ENCODE results near the gene NLRP1.

The NLRP1 gene

GRCh38 chr17:5526821-5527598 is 57.3 kb downstream of the NLRP1 start:
- no peaks in the 10 kb centered on the region for H3K4me1 ChIP-seq (ENCODE audit: control insufficient read depth in 5 of 5, insufficient read depth in 5 of 5, low read length in 5 of 5)
- H3K4me3 ChIP-seq (ENCODE audit: low read depth in 1 of 5, low read length in 5 of 5), result no peak overlapping the region
- H3K9me3 ChIP-seq (ENCODE audit: control insufficient read depth in 5 of 5, low read length in 5 of 5), result no peaks in the 10 kb centered on the region
- no peak overlapping the region for H3K27ac ChIP-seq (ENCODE audit: low read depth, low read length)
- peaks cover 13 to 90% (median 76%) of the 10 kb centered on the region in 5 donors for H3K36me3 ChIP-seq (ENCODE audit: control insufficient read depth in 5 of 5, insufficient read depth in 5 of 5, low read length in 5 of 5)
- no peaks in the 10 kb centered on the region for H3K27me3 ChIP-seq (ENCODE audit: control insufficient read depth in 5 of 5, insufficient read depth in 4 of 5, low read length in 5 of 5)
- H3K9ac ChIP-seq (ENCODE audit: low read length in 5 of 5), result no peak overlapping the region

- Histone ChIP-seq H3K4me1 (ENCODE audit: control insufficient read depth in 5 of 5, insufficient read depth in 5 of 5, low read length in 5 of 5) (no peaks in the 10 kb centered on the region), H3K27me3 (ENCODE audit: control insufficient read depth in 5 of 5, insufficient read depth in 4 of 5, low read length in 5 of 5) (no peaks in the 10 kb centered on the region), H3K9ac (ENCODE audit: low read length in 5 of 5) (no peak overlapping the region), H3K27ac (ENCODE audit: low read depth, low read length) (no peak overlapping the region), H3K4me3 (ENCODE audit: low read depth in 1 of 5, low read length in 5 of 5) (no peak overlapping the region), H3K9me3 (ENCODE audit: control insufficient read depth in 5 of 5, low read length in 5 of 5) (no peaks in the 10 kb centered on the region), H3K36me3 (ENCODE audit: control insufficient read depth in 5 of 5, insufficient read depth in 5 of 5, low read length in 5 of 5) (peaks cover 3 to 80% (median 65%) of the 10 kb centered on the region in 5 donors)
Measured at GRCh38 chr17:5523249-5523648, 61.1 kb downstream of the NLRP1 start.

DNA sequence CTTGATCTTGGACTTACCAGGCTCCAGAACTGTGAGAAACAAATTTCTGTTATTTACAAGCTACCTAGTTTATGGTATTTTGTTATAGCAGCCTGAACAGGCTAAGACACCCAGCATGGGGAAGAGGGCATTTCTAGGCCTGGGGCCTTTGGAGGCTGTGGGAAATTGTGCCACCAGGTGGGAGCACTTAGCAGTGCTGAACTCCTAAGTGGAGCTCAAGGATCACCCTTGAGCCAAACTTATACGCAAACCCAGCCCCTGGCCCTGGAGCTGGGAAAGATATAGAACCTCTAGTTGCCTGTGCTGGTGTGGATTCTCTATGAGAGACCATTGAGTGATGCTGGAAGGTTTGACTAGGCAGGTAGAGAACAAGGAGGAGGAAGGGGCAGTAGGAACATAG is 61.8 kb downstream of the NLRP1 start:
- Histone ChIP-seq H3K4me1 (ENCODE audit: control insufficient read depth in 5 of 5, insufficient read depth in 5 of 5, low read length in 5 of 5) (no peaks in the 10 kb centered on the region), H3K36me3 (ENCODE audit: control insufficient read depth in 5 of 5, insufficient read depth in 5 of 5, low read length in 5 of 5) (peaks cover 3 to 80% (median 65%) of the 10 kb centered on the region in 5 donors), H3K27ac (ENCODE audit: low read depth, low read length) (no peak overlapping the region), H3K9ac (ENCODE audit: low read length in 5 of 5) (no peak overlapping the region), H3K27me3 (ENCODE audit: control insufficient read depth in 5 of 5, insufficient read depth in 4 of 5, low read length in 5 of 5) (no peaks in the 10 kb centered on the region), H3K4me3 (ENCODE audit: low read depth in 1 of 5, low read length in 5 of 5) (no peak overlapping the region), H3K9me3 (ENCODE audit: control insufficient read depth in 5 of 5, low read length in 5 of 5) (no peaks in the 10 kb centered on the region)

- Histone ChIP-seq H3K9me3 (ENCODE audit: control insufficient read depth in 5 of 5, low read length in 5 of 5) (no peaks in the 10 kb centered on the region), H3K27me3 (ENCODE audit: control insufficient read depth in 5 of 5, insufficient read depth in 4 of 5, low read length in 5 of 5) (no peaks in the 10 kb centered on the region), H3K36me3 (ENCODE audit: control insufficient read depth in 5 of 5, insufficient read depth in 5 of 5, low read length in 5 of 5) (peaks cover 10 to 60% (median 57%) of the 10 kb centered on the region in 5 donors), H3K9ac (ENCODE audit: low read length in 5 of 5) (no peak overlapping the region), H3K27ac (ENCODE audit: low read depth, low read length) (no peak overlapping the region), H3K4me1 (ENCODE audit: control insufficient read depth in 5 of 5, insufficient read depth in 5 of 5, low read length in 5 of 5) (no peaks in the 10 kb centered on the region), H3K4me3 (ENCODE audit: low read depth in 1 of 5, low read length in 5 of 5) (no peak overlapping the region)
Measured at GRCh38 chr17:5516060-5516792, 68.1 kb downstream of the NLRP1 start.

DNA sequence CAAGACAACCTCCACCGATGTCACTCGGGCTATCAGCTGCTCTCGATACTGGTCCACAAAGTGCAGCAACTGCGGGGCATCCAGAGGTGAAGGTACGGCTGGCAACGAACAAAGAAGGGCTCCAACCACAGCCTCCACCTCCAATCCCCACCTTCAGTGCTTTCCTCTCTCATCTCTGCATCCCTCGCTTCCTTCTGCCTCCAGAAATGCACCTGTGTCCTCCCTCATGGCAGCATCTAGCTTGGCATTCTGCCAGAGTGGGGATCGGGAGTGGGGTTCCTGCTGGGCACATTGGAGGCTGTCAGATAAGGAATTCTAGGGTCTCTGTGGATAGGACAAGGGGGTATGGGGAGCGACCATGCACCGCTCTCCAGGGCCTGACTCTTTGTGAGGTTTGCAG is 69.3 kb downstream of the NLRP1 start:
- no peaks in the 10 kb centered on the region for H3K27me3 ChIP-seq (ENCODE audit: control insufficient read depth in 5 of 5, insufficient read depth in 4 of 5, low read length in 5 of 5)
- no peaks in the 10 kb centered on the region for H3K9me3 ChIP-seq (ENCODE audit: control insufficient read depth in 5 of 5, low read length in 5 of 5)
- no peak overlapping the region for H3K9ac ChIP-seq (ENCODE audit: low read length in 5 of 5)
- H3K4me3 ChIP-seq (ENCODE audit: low read depth in 1 of 5, low read length in 5 of 5), result no peak overlapping the region
- H3K27ac ChIP-seq (ENCODE audit: low read depth, low read length), result no peak overlapping the region
- peaks cover 10 to 49% (median 46%) of the 10 kb centered on the region in 5 donors for H3K36me3 ChIP-seq (ENCODE audit: control insufficient read depth in 5 of 5, insufficient read depth in 5 of 5, low read length in 5 of 5)
- H3K4me1 ChIP-seq (ENCODE audit: control insufficient read depth in 5 of 5, insufficient read depth in 5 of 5, low read length in 5 of 5), result no peaks in the 10 kb centered on the region

- no peak overlapping the region for H3K9ac ChIP-seq (ENCODE audit: low read length in 5 of 5)
- peaks cover 10 to 56% (median 47%) of the 10 kb centered on the region in 5 donors for H3K36me3 ChIP-seq (ENCODE audit: control insufficient read depth in 5 of 5, insufficient read depth in 5 of 5, low read length in 5 of 5)
- no peaks in the 10 kb centered on the region for H3K4me1 ChIP-seq (ENCODE audit: control insufficient read depth in 5 of 5, insufficient read depth in 5 of 5, low read length in 5 of 5)
- H3K27ac ChIP-seq (ENCODE audit: low read depth, low read length), result no peak overlapping the region
- no peak overlapping the region for H3K4me3 ChIP-seq (ENCODE audit: low read depth in 1 of 5, low read length in 5 of 5)
- H3K27me3 ChIP-seq (ENCODE audit: control insufficient read depth in 5 of 5, insufficient read depth in 4 of 5, low read length in 5 of 5), result no peaks in the 10 kb centered on the region
- no peaks in the 10 kb centered on the region for H3K9me3 ChIP-seq (ENCODE audit: control insufficient read depth in 5 of 5, low read length in 5 of 5)
Measured at GRCh38 chr17:5513628-5514027, 70.7 kb downstream of the NLRP1 start.

- no peaks in the 10 kb centered on the region for H3K4me1 ChIP-seq (ENCODE audit: control insufficient read depth in 5 of 5, insufficient read depth in 5 of 5, low read length in 5 of 5)
- no peaks in the 10 kb centered on the region for H3K9me3 ChIP-seq (ENCODE audit: control insufficient read depth in 5 of 5, low read length in 5 of 5)
- H3K4me3 ChIP-seq (ENCODE audit: low read depth in 1 of 5, low read length in 5 of 5), result no peak overlapping the region
- H3K9ac ChIP-seq (ENCODE audit: low read length in 5 of 5), result no peak overlapping the region
- H3K27me3 ChIP-seq (ENCODE audit: control insufficient read depth in 5 of 5, insufficient read depth in 4 of 5, low read length in 5 of 5), result no peaks in the 10 kb centered on the region
- peaks cover 7 to 44% (median 42%) of the 10 kb centered on the region in 5 donors for H3K36me3 ChIP-seq (ENCODE audit: control insufficient read depth in 5 of 5, insufficient read depth in 5 of 5, low read length in 5 of 5)
- H3K27ac ChIP-seq (ENCODE audit: low read depth, low read length), result no peak overlapping the region
Measured at GRCh38 chr17:5511401-5512225, 72.7 kb downstream of the NLRP1 start.

DNA sequence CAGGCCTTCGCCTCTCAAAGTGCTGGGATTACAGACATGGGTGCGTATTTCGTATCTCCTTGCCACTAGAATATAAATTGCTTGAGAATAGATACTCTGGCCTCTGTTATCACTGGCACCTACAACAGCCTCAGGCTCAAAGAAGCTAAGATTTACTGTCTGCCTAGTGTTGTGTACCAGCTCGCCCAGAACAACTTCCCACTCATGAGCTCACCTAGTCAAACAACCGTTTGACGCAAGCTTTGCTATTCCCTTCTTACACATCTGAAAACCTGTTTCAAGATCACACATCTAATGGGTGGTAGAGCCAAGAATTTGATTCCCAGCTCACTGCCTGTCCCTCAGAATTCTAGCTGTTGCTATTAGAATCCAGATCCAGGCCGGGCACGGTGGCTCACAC is 73.5 kb downstream of the NLRP1 start:
- no peak overlapping the region for H3K4me3 ChIP-seq (ENCODE audit: low read depth in 1 of 5, low read length in 5 of 5)
- no peak overlapping the region for H3K27ac ChIP-seq (ENCODE audit: low read depth, low read length)
- H3K9ac ChIP-seq (ENCODE audit: low read length in 5 of 5), result no peak overlapping the region
- peaks cover 4 to 36% (median 34%) of the 10 kb centered on the region in 5 donors for H3K36me3 ChIP-seq (ENCODE audit: control insufficient read depth in 5 of 5, insufficient read depth in 5 of 5, low read length in 5 of 5)
- no peaks in the 10 kb centered on the region for H3K9me3 ChIP-seq (ENCODE audit: control insufficient read depth in 5 of 5, low read length in 5 of 5)
- no peaks in the 10 kb centered on the region for H3K27me3 ChIP-seq (ENCODE audit: control insufficient read depth in 5 of 5, insufficient read depth in 4 of 5, low read length in 5 of 5)
- H3K4me1 ChIP-seq (ENCODE audit: control insufficient read depth in 5 of 5, insufficient read depth in 5 of 5, low read length in 5 of 5), result no peaks in the 10 kb centered on the region

DNA sequence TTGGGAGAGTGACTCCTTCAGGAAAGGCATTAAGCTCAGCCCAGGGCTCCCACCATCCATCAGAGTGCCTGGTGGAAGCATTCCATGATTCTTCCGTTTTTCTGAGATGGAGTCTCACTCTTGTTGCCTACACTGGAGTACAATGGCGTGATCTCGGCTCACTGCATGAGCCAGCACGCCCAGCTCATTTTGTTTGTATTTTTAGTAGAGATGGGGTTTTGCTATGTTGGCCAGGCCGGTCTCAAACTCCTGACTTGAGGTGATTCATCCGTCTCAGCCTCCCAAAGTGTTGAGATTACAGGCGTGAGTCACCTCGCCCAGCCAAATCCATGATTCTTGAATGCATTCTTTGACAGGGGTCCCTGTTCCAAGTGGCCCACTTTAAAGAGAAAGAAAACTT is 74.8 kb downstream of the NLRP1 start:
- Histone ChIP-seq H3K36me3 (ENCODE audit: control insufficient read depth in 5 of 5, insufficient read depth in 5 of 5, low read length in 5 of 5) (peaks cover 0 to 33% (median 31%) of the 10 kb centered on the region in 5 donors), H3K9ac (ENCODE audit: low read length in 5 of 5) (no peak overlapping the region), H3K4me3 (ENCODE audit: low read depth in 1 of 5, low read length in 5 of 5) (no peak overlapping the region), H3K27me3 (ENCODE audit: control insufficient read depth in 5 of 5, insufficient read depth in 4 of 5, low read length in 5 of 5) (no peaks in the 10 kb centered on the region), H3K27ac (ENCODE audit: low read depth, low read length) (no peak overlapping the region), H3K9me3 (ENCODE audit: control insufficient read depth in 5 of 5, low read length in 5 of 5) (no peaks in the 10 kb centered on the region), H3K4me1 (ENCODE audit: control insufficient read depth in 5 of 5, insufficient read depth in 5 of 5, low read length in 5 of 5) (no peaks in the 10 kb centered on the region)

Measured in subcutaneous abdominal adipose tissue (tissue), 5 donors.